AG04449 (cell line): ENCODE data around the gene ZNF664.

Experiments
- CTCF ChIA-PET: fragments of 350-600 bp; formaldehyde crosslinking; extraction: SDS; loops from one replicate; lab custom pipeline; 2021; ENCODE audit warnings: antibody characterized with exemption; lab: Yijun Ruan, JAX
- POLR2A ChIA-PET: fragments of 400-600, 350-600 bp; formaldehyde crosslinking; extraction: SDS; loops from one replicate; lab custom pipeline; 2020; ENCODE audit warnings: antibody characterized with exemption, inconsistent platforms; lab: Yijun Ruan, JAX
- DNase-seq: peaks from one replicate; pipeline ENCODE4 v3.0.0-alpha.2; 2010; ENCODE audit warnings: low read depth, low spot score
- H3K4me3 ChIP-seq: 2 replicates; pipeline ENCODE4 v1.5.1; 2011; ENCODE audit warnings: low read depth, mild to moderate bottlenecking, control low read depth, low read length
- CTCF ChIP-seq: IDR thresholded peaks from one replicate; pipeline ENCODE4 v1.5.1; 2011; ENCODE audit warnings: mild to moderate bottlenecking, moderate library complexity, low read length, control low read depth, inconsistent platforms; ENCODE audit not compliant: insufficient read depth; ENCODE audit errors: missing control alignments

ZNF664 gene

DNA sequence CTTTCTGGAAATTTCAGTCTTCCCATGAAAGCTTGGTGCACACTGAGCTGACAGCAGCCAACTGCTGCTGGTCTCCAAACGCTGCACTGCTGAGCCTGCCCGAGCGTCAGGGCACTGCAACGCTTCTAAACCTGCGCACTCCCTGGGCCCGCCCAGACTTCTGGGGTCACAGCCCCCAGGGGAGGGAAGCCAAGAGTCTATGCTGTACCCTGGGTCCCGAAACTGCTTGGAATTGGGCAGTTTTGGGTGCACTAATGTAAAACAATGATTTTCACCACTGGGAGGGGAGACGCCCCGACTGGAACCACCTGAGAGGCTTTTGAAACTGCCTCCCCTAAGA lies 32.4 kb upstream of the ZNF664 start:
- CTCF ChIA-PET = interaction anchor here (0.6 to 3.5 kb wide), 2 partner anchors 36 to 43 kb away, joined by 3 to 22 read pairs; no protein-coding TSS in a partner anchor
- no peak overlapping the region for H3K4me3 ChIP-seq
- no peak for DNase-seq
- no peak for TF ChIP-seq CTCF
- POLR2A ChIA-PET = no interaction called here

DNA sequence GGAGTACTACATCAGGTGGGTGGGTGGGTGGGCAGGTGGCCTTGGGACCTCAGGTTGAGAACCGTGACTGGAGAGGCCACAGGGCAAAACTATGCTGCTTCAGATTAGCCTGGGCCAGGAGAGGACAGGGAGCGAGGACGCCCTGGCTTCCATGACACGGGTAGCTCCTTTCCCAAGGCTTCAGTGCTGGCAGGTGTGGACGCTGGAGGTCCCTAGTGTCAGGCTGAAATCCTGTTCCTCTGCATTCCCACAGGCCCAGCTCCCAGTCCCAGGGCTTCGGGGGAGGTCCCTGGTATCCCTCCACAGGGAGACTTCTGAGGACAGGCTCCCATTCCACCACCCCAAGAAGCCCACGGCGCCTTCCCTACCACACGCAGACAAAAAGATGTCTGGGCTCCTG lies 32.0 kb upstream of the ZNF664 start:
- no peak for DNase-seq
- H3K4me3 ChIP-seq = no peak overlapping the region
- ChIA-PET CTCF (interaction anchor here (0.6 to 3.5 kb wide), 2 partner anchors 36 to 42 kb away, joined by 3 to 22 read pairs; no protein-coding TSS in a partner anchor), POLR2A (no interaction called here)
- TF ChIP-seq CTCF = no peak

DNA sequence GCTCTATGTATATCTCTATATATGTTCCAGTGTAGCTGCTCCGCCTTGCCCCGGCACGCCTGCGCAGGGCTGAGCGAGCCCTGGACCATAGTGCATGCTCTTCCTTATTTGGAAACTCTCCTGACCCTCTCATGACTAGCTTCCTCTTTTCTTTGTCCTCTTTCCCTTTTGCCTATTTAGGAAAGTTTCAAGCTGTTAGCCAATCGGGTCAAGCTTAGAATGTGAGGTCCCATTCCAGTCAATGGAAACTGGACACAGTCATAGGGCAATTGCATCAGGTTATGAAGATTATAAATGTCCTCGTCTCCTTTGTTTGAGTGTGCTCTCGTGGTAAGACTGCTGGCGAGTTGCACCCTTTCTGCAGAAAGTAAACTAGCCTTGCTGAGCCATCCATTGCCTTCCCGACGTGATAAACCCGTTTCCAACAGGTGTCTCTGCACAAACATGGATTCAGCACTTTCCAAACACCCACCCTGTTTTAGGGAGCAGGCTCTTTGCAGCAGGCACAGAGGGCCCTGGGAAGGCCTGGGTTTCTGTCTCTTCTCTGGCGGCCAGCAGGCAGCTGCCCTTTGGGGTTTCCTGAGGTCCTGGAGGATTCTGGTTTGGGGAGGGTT lies 31.3 kb upstream of the ZNF664 start:
- ChIA-PET POLR2A (interaction anchor here (0.5 to 1.2 kb wide), 3 partner anchors 23 to 278 kb away, joined by 3 to 5 read pairs (median 3); partner anchors contain the start of genes CCDC92 and ZNF664), CTCF (interaction anchor here (1.2 to 3.5 kb wide), 2 partner anchors 23 to 37 kb away, joined by 3 to 22 read pairs; no protein-coding TSS in a partner anchor)
- DNase-seq = no peak
- no peak overlapping the region for H3K4me3 ChIP-seq
- TF ChIP-seq CTCF = no peak

GRCh38 chr12:123942238-123942653 lies 30.8 kb upstream of the ZNF664 start:
- ChIA-PET CTCF (interaction anchor here (1.2 to 3.5 kb wide), 4 partner anchors 12 to 38 kb away, joined by 3 to 22 read pairs (median 4); no protein-coding TSS in a partner anchor), POLR2A (interaction anchor here (0.5 to 1.2 kb wide), 4 partner anchors 23 to 279 kb away, joined by 3 to 5 read pairs (median 3); partner anchors contain the start of genes CCDC92 and ZNF664)
- peak; percentile 92 for DNase-seq
- H3K4me3 ChIP-seq = no peak overlapping the region
- no peak for TF ChIP-seq CTCF

GRCh38 chr12:123942911-123943648 lies 29.9 kb upstream of the ZNF664 start:
- DNase-seq = no peak
- no peak overlapping the region for H3K4me3 ChIP-seq
- ChIA-PET POLR2A (interaction anchor here (0.6 to 1.2 kb wide), 3 partner anchors 24 to 86 kb away, joined by 3 to 5 read pairs (median 3); partner anchors contain the start of genes CCDC92 and ZNF664), CTCF (interaction anchor here (1.2 to 3.5 kb wide), 4 partner anchors 13 to 38 kb away, joined by 3 to 22 read pairs (median 4); no protein-coding TSS in a partner anchor)
- no peak for TF ChIP-seq CTCF

DNA sequence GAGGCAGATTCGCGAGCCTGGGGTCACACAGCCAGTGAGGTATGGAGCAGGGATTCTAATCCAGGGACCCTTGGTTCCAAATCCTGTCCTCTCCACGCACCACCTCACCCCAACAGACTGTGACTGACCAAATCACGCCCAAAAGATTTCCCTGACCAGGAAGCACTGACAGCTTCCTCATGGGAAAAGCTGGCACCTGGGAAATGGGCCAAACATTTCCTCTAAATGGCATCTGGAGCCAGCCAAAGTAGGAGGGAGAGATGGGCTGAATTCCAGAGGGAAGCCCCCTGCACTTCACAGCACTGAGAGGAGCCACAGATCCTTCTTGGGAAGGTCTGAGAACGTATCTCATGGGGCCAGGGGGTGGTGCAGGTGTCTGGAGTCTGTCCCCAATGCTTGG lies 29.2 kb upstream of the ZNF664 start:
- H3K4me3 ChIP-seq = no peak overlapping the region
- ChIA-PET CTCF (no interaction called here), POLR2A (no interaction called here)
- no peak for DNase-seq
- no peak for TF ChIP-seq CTCF
